A549 (cell line): Measurements from ENCODE around the gene SEMA7A.

Experiments
- BHLHE40 ChIP-seq: IDR thresholded peaks from 2 replicates; pipeline ENCODE4 v1.6.1; 2012; ENCODE audit warnings: low read depth, low read length, inconsistent platforms
- EP300 ChIP-seq, 2 experiments: fragments of >200 bp; sonication (Bioruptor Twin); formaldehyde crosslinking; IDR thresholded peaks; 2 replicates in 1 of 2; 3 replicates in 1 of 2; pipeline ENCODE4 v1.6.1; 2016 to 2017
- HOXA7 ChIP-seq: fragments of 250-450 bp; sonication (Bioruptor Pico); IDR thresholded peaks from 2 replicates; pipeline ENCODE4 v1.5.0; 2020; ENCODE audit warnings: mild to moderate bottlenecking, moderate library complexity
- JUN ChIP-seq, 2 experiments: fragments of >200 bp; sonication (Bioruptor Twin); formaldehyde crosslinking; IDR thresholded peaks; 2 replicates in 1 of 2; 3 replicates in 1 of 2; pipeline ENCODE4 v1.6.1; 2016 to 2017
- NFE2L2 ChIP-seq: fragments of 150-350 bp; conservative IDR thresholded peaks from 2 replicates; pipeline ENCODE4 v1.6.1; 2014; ENCODE audit warnings: low read length
- POLR2A ChIP-seq: IDR thresholded peaks from 2 replicates; pipeline ENCODE4 v1.6.1; 2012; ENCODE audit warnings: mild to moderate bottlenecking, low read length
- POLR2AphosphoS2 ChIP-seq: conservative IDR thresholded peaks from 2 replicates; pipeline ENCODE4 v1.6.1; 2012; ENCODE audit warnings: low read length, improper control_type of control experiment, inconsistent platforms
- SREBF2 ChIP-seq: fragments of 450-650 bp; IDR thresholded peaks from 2 replicates; pipeline ENCODE4 v1.6.1; 2014; ENCODE audit warnings: mild to moderate bottlenecking, moderate library complexity
- TF ChIP-seq, protein P1 (sequence below): fragments of >200 bp; sonication (Bioruptor Twin); formaldehyde crosslinking; IDR thresholded peaks from 3 replicates; pipeline ENCODE4 v1.5.1; 2016
- TF ChIP-seq, protein P2 (sequence below): fragments of 450-650 bp; IDR thresholded peaks from 2 replicates; pipeline ENCODE4 v1.6.1; 2014; ENCODE audit warnings: antibody characterized with exemption

DNA sequence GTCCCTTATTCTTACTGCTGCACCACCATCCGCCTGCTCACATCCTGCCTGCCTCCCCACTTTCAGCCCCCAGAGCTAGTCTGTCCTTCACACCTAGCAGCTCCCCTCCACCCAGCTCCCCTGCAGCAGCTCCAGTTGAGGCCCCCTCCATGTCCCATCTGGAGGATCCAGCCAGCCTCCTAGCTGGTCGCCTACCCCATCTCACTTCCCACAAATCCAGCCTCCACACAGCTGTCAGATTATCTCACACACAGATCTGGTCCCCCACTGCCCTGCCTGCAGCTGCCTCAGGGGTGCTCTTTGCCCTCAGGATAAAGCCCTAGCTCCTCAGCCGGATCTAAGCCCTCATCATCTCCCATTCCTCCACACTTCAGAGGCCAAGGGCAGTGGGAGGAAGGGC lies 8.8 kb upstream of the SEMA7A start:
- TF ChIP-seq, protein P1, sequence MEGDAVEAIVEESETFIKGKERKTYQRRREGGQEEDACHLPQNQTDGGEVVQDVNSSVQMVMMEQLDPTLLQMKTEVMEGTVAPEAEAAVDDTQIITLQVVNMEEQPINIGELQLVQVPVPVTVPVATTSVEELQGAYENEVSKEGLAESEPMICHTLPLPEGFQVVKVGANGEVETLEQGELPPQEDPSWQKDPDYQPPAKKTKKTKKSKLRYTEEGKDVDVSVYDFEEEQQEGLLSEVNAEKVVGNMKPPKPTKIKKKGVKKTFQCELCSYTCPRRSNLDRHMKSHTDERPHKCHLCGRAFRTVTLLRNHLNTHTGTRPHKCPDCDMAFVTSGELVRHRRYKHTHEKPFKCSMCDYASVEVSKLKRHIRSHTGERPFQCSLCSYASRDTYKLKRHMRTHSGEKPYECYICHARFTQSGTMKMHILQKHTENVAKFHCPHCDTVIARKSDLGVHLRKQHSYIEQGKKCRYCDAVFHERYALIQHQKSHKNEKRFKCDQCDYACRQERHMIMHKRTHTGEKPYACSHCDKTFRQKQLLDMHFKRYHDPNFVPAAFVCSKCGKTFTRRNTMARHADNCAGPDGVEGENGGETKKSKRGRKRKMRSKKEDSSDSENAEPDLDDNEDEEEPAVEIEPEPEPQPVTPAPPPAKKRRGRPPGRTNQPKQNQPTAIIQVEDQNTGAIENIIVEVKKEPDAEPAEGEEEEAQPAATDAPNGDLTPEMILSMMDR: no peak
- no peak for TF ChIP-seq POLR2A
- no peak for TF ChIP-seq BHLHE40
- TF ChIP-seq JUN (IDR thresholded peaks at IDR 0.05): no peak
- TF ChIP-seq, protein P2, sequence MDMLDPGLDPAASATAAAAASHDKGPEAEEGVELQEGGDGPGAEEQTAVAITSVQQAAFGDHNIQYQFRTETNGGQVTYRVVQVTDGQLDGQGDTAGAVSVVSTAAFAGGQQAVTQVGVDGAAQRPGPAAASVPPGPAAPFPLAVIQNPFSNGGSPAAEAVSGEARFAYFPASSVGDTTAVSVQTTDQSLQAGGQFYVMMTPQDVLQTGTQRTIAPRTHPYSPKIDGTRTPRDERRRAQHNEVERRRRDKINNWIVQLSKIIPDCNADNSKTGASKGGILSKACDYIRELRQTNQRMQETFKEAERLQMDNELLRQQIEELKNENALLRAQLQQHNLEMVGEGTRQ: no peak
- no peak for TF ChIP-seq POLR2AphosphoS2
- no peak for TF ChIP-seq SREBF2
- TF ChIP-seq HOXA7 (CRISPR knock-in tag): no peak
- no peak for TF ChIP-seq EP300 (IDR thresholded peaks at IDR 0.05)
- TF ChIP-seq NFE2L2: no peak
